K562 (cell line): ENCODE results near the gene KRIT1. TPM values are rescaled to one million over a fixed set of nuclear protein-coding genes. Genes with fewer than 3 reads are reported as not detected.

Experiments used
- ATAC-seq: fragments of 200-7000 bp; cut with Tn5 transposase; 3 replicates; pipeline ENCODE4 v1.9.1; 2020; ENCODE audit warnings: moderate library complexity
- BruUV-seq: library from RNA; stranded (reverse); fragments of 400-500 nt; replicated peaks from 2 replicates; lab custom pipeline; 2021; lab: Mats Ljungman, UMichigan
- CTCF ChIA-PET: fragments of 300-600 bp; formaldehyde crosslinking; extraction: SDS; loops from one replicate; lab custom pipeline; 2021; ENCODE audit warnings: low intra/inter-chr PET ratio; lab: Yijun Ruan, JAX
- POLR2A ChIA-PET: fragments of 300-600, 350-650 bp; sonication (Branson Sonifier 250); formaldehyde crosslinking; extraction: SDS; loops from one replicate; lab custom pipeline; 2021; ENCODE audit warnings: antibody characterized with exemption, inconsistent platforms; lab: Yijun Ruan, JAX
- DNase-seq, 4 experiments: peaks; one replicate each; pipeline versions ENCODE4 v3.0.0 to v3.0.0-alpha.2; 2011 to 2018; ENCODE audit warnings: low spot score in 3 of 4, mixed read lengths in 3 of 4; ENCODE audit errors: extremely low read depth in 1 of 4
- FAIRE-seq: peaks from 2 replicates; lab custom pipeline; 2011; peaks lifted over from hg19 to GRCh38; lab: Jason Lieb, UNC
- H2AFZ ChIP-seq: 2 replicates; pipeline ENCODE4 v1.6.0; 2011; ENCODE audit warnings: low read depth, low read length, control low read depth, inconsistent platforms
- H3K27ac ChIP-seq: fragments of 200-600 bp; 3 replicates; pipeline ENCODE4 v1.8.0; 2011; ENCODE audit warnings: low read depth, mild to moderate bottlenecking, control low read depth, inconsistent platforms, low read length, moderate library complexity, mixed read lengths; ENCODE audit errors: extremely low read depth
- H3K27me3 ChIP-seq, 2 experiments: fragments of 300-600 bp in 1 of 2; 2 replicates in 1 of 2; 3 replicates in 1 of 2; pipeline versions ENCODE4 v1.6.0 to v1.8.0; 2011; ENCODE audit warnings: inconsistent platforms in 2 of 2, low read length in 2 of 2, mild to moderate bottlenecking in 1 of 2, mixed read lengths in 1 of 2, moderate library complexity in 1 of 2; ENCODE audit not compliant: control insufficient read depth in 2 of 2, insufficient read depth in 2 of 2
- H3K36me3 ChIP-seq: fragments of 300-600 bp; 3 replicates; pipeline ENCODE4 v1.8.0; 2011; ENCODE audit warnings: mild to moderate bottlenecking, low read length, inconsistent platforms; ENCODE audit not compliant: control insufficient read depth, insufficient read depth
- H3K4me1 ChIP-seq, 2 experiments: fragments of 200-600 bp in 1 of 2; replicated peaks in 1 of 2; 2 replicates in 1 of 2; 3 replicates in 1 of 2; pipeline versions ENCODE4 v1.5.1 to v1.8.0; 2011; ENCODE audit warnings: inconsistent platforms in 2 of 2, low read length in 2 of 2, mild to moderate bottlenecking in 1 of 2, mixed read lengths in 1 of 2, moderate library complexity in 1 of 2; ENCODE audit not compliant: control insufficient read depth in 2 of 2, insufficient read depth in 2 of 2
- H3K4me2 ChIP-seq: 2 replicates; pipeline ENCODE4 v1.6.1; 2011; ENCODE audit warnings: low read length, control low read depth, inconsistent platforms, mixed read lengths; ENCODE audit not compliant: insufficient read depth
- H3K4me3 ChIP-seq: fragments of 200-600 bp; sonication (generic), shearing (Covaris generic); 2 replicates; pipeline ENCODE4 v1.5.1; 2016; ENCODE audit warnings: control low read depth, inconsistent platforms
- H3K79me2 ChIP-seq: fragments of 200-600 bp; 3 replicates; pipeline ENCODE4 v1.8.0; 2011; ENCODE audit warnings: low read length, inconsistent platforms; ENCODE audit not compliant: control insufficient read depth, insufficient read depth
- H3K9ac ChIP-seq, 2 experiments: 2 replicates each; pipeline versions ENCODE4 v1.6.0 to v1.6.1; 2011; ENCODE audit warnings: low read depth in 2 of 2, low read length in 2 of 2, control low read depth in 1 of 2, inconsistent platforms in 1 of 2, mild to moderate bottlenecking in 1 of 2, mixed read lengths in 1 of 2; ENCODE audit not compliant: insufficient read depth in 1 of 2
- H3K9me1 ChIP-seq: one replicate; pipeline ENCODE4 v1.6.0; 2011; ENCODE audit warnings: inconsistent platforms, mild to moderate bottlenecking, low read length, moderate library complexity; ENCODE audit not compliant: control insufficient read depth, insufficient read depth
- H3K9me3 ChIP-seq: replicated peaks from 2 replicates; pipeline ENCODE4 v1.5.1; 2011; ENCODE audit warnings: low read depth, low read length, inconsistent platforms; ENCODE audit not compliant: control insufficient read depth, insufficient read depth
- H4K20me1 ChIP-seq: replicated peaks from 2 replicates; pipeline ENCODE4 v1.6.1; 2011; ENCODE audit warnings: low read length, inconsistent platforms, mixed read lengths; ENCODE audit not compliant: control insufficient read depth, insufficient read depth
- CEBPB ChIP-seq: fragments of 450-650 bp; IDR thresholded peaks from 2 replicates; pipeline ENCODE4 v1.6.1; 2016; ENCODE audit warnings: missing genetic modification characterization, missing compliant biosample characterization
- CREBBP ChIP-seq: IDR thresholded peaks from one replicate; pipeline ENCODE4 v1.6.1; 2012; ENCODE audit warnings: low read depth, mild to moderate bottlenecking, control low read depth, inconsistent platforms, low read length
- DNMT1 ChIP-seq: fragments of 450-650 bp; IDR thresholded peaks from 2 replicates; pipeline ENCODE4 v1.6.1; 2016; ENCODE audit warnings: antibody characterized with exemption, mild to moderate bottlenecking
- NFE2 ChIP-seq: IDR thresholded peaks from 2 replicates; pipeline ENCODE4 v1.6.1; 2014; ENCODE audit warnings: antibody characterized with exemption, low read depth
- PHF8 ChIP-seq: fragments of 200-600 bp; sonication (generic); IDR thresholded peaks from 2 replicates; pipeline ENCODE4 v1.6.1; 2012; ENCODE audit warnings: mixed run types, mild to moderate bottlenecking, inconsistent platforms, low read length, moderate library complexity, borderline replicate concordance
- ZNF146 ChIP-seq: IDR thresholded peaks from one replicate; pipeline ENCODE4 v1.6.1; 2018; ENCODE audit warnings: missing compliant biosample characterization; ENCODE audit not compliant: unreplicated experiment
- ZNF318 ChIP-seq, 2 experiments: fragments of 450-650 bp; IDR thresholded peaks; 2 replicates each; pipeline ENCODE4 v1.6.1; 2016; ENCODE audit warnings: mild to moderate bottlenecking in 2 of 2, borderline replicate concordance in 1 of 2, low read depth in 1 of 2, moderate library complexity in 1 of 2
- WGBS: fragments of 100-300 bp; shearing (Covaris generic); methylation state at CpG from one replicate; pipeline ENCODE4 v1.1.6; 2016; ENCODE audit warnings: low coverage, mixed read lengths; ENCODE audit not compliant: insufficient coverage; ENCODE audit errors: missing lambda C conversion rate; 5-methylcytosine and 5-hydroxymethylcytosine counted together
- in situ Hi-C: fragments of 300-500 bp; cut with MboI; formaldehyde crosslinking; loops from 4 replicates; pipeline ENCODE4 v1.15.0; 2018; ENCODE audit warnings: inconsistent platforms, mixed read lengths
- intact Hi-C: fragments of 100-400 bp; cut with micrococcal nuclease; formaldehyde crosslinking; loops from 2 replicates; pipeline ENCODE4 v1.14.2; 2022
- polyA plus RNA-seq, 8 experiments: library from polyadenylated mRNA; depleted of rRNA in 4 of 8; stranded (reverse) in 5 of 8; unstranded in 3 of 8; fragments of >200 nt; fragmentation: Nextera tagmentation in 2 of 8; fragmentation: Illumina TruSeq in 1 of 8; extraction: Ambion mirVana in 2 of 8; extraction: Trizol in 1 of 8; gene quantifications; 2 replicates each; pipeline versions ENCODE4 v1.2.1 to v1.2.3, GENCODE V29; 2011 to 2014; ENCODE audit warnings: inconsistent platforms in 1 of 8, missing spikeins in 1 of 8
- total RNA-seq, 7 experiments: library from RNA; depleted of rRNA in 6 of 7; stranded (reverse); fragments of >200 nt in 6 of 7; fragmentation: Illumina TruSeq in 2 of 7; extraction: Trizol in 2 of 7; gene quantifications; 2 replicates each; pipeline versions ENCODE4 v1.2.1 to v1.2.3, GENCODE V29; 2011 to 2021; ENCODE audit warnings: low replicate concordance in 1 of 7
- TF ChIP-seq, protein P1 (sequence below): sonication (generic); formaldehyde crosslinking; IDR thresholded peaks from 2 replicates; pipeline ENCODE4 v1.8.1; 2022; ENCODE audit warnings: missing genetic modification reagents

The KRIT1 gene
- total and polyA plus RNA-seq, 9 of the 15 experiments (the other 6 are each of a cell fraction or from before 2014, with no cell fraction given), result 21.5 to 81.4 (median 55.9) TPM

- Histone ChIP-seq H3K79me2 (peaks cover 22% of the 10 kb centered on the region; the same call in 2 of the 3 replicates), H3K27me3 (no peaks in the 10 kb centered on the region), H3K9ac (no peak overlapping the region), H3K4me2 (no peak overlapping the region), H3K27ac (no peak overlapping the region), H4K20me1 (no peaks in the 10 kb centered on the region), H3K36me3 (no peaks in the 10 kb centered on the region), H3K9me3 (peaks cover 7% of the 10 kb centered on the region; the same call in 1 of the 2 replicates), H3K4me3 (no peak overlapping the region), H2AFZ (no peak overlapping the region), H3K4me1 (peaks cover 0 to 8% of the 10 kb centered on the region in 2 experiments; a peak in 2 of 5 replicates), H3K9me1 (no peaks in the 10 kb centered on the region)
- ATAC-seq (no peak), DNase-seq (no peak), FAIRE-seq (no peak)
- intact Hi-C loops, result no loop called here
- in situ Hi-C loops, result no loop called here
- no TSS peak for BruUV-seq
- ChIA-PET POLR2A (interaction anchor here (0.7 to 1.2 kb wide), 2 partner anchors 11 to 821 kb away, joined by 3 read pairs; no protein-coding TSS in a partner anchor), CTCF (no interaction called here)
- no peak for TF ChIP-seq NFE2
- TF ChIP-seq CEBPB (tag), result peak; percentile 50; the same call in 1 of the 2 replicates
- TF ChIP-seq, protein P1, sequence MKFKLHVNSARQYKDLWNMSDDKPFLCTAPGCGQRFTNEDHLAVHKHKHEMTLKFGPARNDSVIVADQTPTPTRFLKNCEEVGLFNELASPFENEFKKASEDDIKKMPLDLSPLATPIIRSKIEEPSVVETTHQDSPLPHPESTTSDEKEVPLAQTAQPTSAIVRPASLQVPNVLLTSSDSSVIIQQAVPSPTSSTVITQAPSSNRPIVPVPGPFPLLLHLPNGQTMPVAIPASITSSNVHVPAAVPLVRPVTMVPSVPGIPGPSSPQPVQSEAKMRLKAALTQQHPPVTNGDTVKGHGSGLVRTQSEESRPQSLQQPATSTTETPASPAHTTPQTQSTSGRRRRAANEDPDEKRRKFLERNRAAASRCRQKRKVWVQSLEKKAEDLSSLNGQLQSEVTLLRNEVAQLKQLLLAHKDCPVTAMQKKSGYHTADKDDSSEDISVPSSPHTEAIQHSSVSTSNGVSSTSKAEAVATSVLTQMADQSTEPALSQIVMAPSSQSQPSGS (CRISPR knock-in tag), result no peak
- TF ChIP-seq ZNF318 (IDR thresholded peaks at IDR 0.05; ENCODE audit: borderline replicate concordance in 1 of 2, low read depth in 1 of 2), result no peak
- no peak for TF ChIP-seq PHF8
- no peak for TF ChIP-seq ZNF146 (CRISPR knock-in tag)
- no peak for TF ChIP-seq CREBBP
- no peak for TF ChIP-seq DNMT1
- 86% methylated on average over 4 of the region's 4 CpGs for WGBS
Measured at GRCh38 chr7:92275327-92275726, 29.6 kb upstream of the KRIT1 start.
